PC-9 (cell line): Measurements from ENCODE around the gene DEPP1. TPM values are rescaled to one million over a fixed set of nuclear protein-coding genes. Genes with fewer than 3 reads are reported as not detected.

Experiments used
- BruUV-seq: library from RNA; stranded (reverse); fragments of 400-500 nt; replicated peaks from 2 replicates; lab custom pipeline; 2021; lab: Mats Ljungman, UMichigan
- CTCF ChIA-PET: fragments of 300-600 bp; sonication (Branson Sonifier 250); formaldehyde crosslinking; loops from one replicate; lab custom pipeline; 2022; ENCODE audit warnings: antibody characterized with exemption; lab: Charles Lee
- POLR2A ChIA-PET: fragments of 300-600 bp; sonication (Branson Sonifier 250); formaldehyde crosslinking; loops from one replicate; lab custom pipeline; 2022; ENCODE audit warnings: antibody characterized with exemption; ENCODE audit not compliant: unreplicated experiment; lab: Charles Lee
- DNase-seq, 2 experiments: peaks; one replicate each; pipeline versions ENCODE4 v3.0.0 to v3.0.0-alpha.2; 2015 to 2022; ENCODE audit warnings: mixed read lengths in 1 of 2
- H2AFZ ChIP-seq: fragments of 200-600 bp; sonication (generic); 2 replicates; pipeline ENCODE4 v1.8.1; 2017; ENCODE audit warnings: antibody characterized with exemption
- H3F3A ChIP-seq: fragments of 200-600 bp; sonication (generic); 2 replicates; pipeline ENCODE4 v1.8.1; 2017; ENCODE audit warnings: antibody characterized with exemption, mild to moderate bottlenecking, low read depth; ENCODE audit not compliant: insufficient read depth
- H3K27ac ChIP-seq: fragments of 200-600 bp; sonication (generic); 2 replicates; pipeline ENCODE4 v1.6.1; 2016; ENCODE audit warnings: mixed run types
- H3K27me3 ChIP-seq: fragments of 200-600 bp; sonication (generic); 2 replicates; pipeline ENCODE4 v1.6.1; 2016; ENCODE audit warnings: low read depth, mixed run types; ENCODE audit not compliant: insufficient read depth
- H3K36me3 ChIP-seq: fragments of 200-600 bp; sonication (generic); 2 replicates; pipeline ENCODE4 v1.6.1; 2016; ENCODE audit warnings: low read depth, mixed run types
- H3K4me1 ChIP-seq: fragments of 200-600 bp; sonication (generic); replicated peaks from 2 replicates; pipeline ENCODE4 v1.6.1; 2016; ENCODE audit warnings: mixed run types; ENCODE audit not compliant: insufficient read depth
- H3K4me2 ChIP-seq: fragments of 200-600 bp; sonication (generic); 2 replicates; pipeline ENCODE4 v1.6.1; 2017; ENCODE audit warnings: mixed run types
- H3K4me3 ChIP-seq: fragments of 200-600 bp; sonication (generic); 2 replicates; pipeline ENCODE4 v1.6.1; 2016; ENCODE audit warnings: mixed run types
- H3K79me2 ChIP-seq: fragments of 200-600 bp; sonication (generic); 2 replicates; pipeline ENCODE4 v1.6.1; 2017; ENCODE audit warnings: low read depth, mixed run types
- H3K9me2 ChIP-seq: fragments of 200-600 bp; sonication (generic); 2 replicates; pipeline ENCODE4 v1.8.1; 2017; ENCODE audit warnings: mild to moderate bottlenecking; ENCODE audit not compliant: insufficient read depth
- H3K9me3 ChIP-seq: fragments of 200-600 bp; sonication (generic); 2 replicates; pipeline ENCODE4 v1.8.1; 2016; ENCODE audit warnings: low read depth; ENCODE audit not compliant: insufficient read depth
- H4K20me1 ChIP-seq: fragments of 200-600 bp; sonication (generic); 2 replicates; pipeline ENCODE4 v1.8.1; 2017; ENCODE audit not compliant: insufficient read depth
- CTCF ChIP-seq: fragments of 200-600 bp; sonication (generic); conservative IDR thresholded peaks from 2 replicates; pipeline ENCODE4 v1.6.1; 2017; ENCODE audit warnings: mixed run types, antibody characterized with exemption, mild to moderate bottlenecking, moderate library complexity
- EZH2 ChIP-seq: fragments of 200-600 bp; sonication (generic); IDR thresholded peaks from 2 replicates; pipeline ENCODE4 v1.8.0; 2017; ENCODE audit warnings: antibody characterized with exemption, low read depth
- intact Hi-C: fragments of 100-400 bp; cut with micrococcal nuclease; formaldehyde crosslinking; loops from one replicate; pipeline ENCODE4 v1.10.0; 2022; ENCODE audit not compliant: unreplicated experiment
- total RNA-seq: library from RNA; stranded (reverse); gene quantifications from 2 replicates; pipeline ENCODE4 v1.2.3, GENCODE V29; 2021

The DEPP1 gene
- total RNA-seq, 1 experiment from 2014 or later = 13.2 TPM

- no TSS peak for BruUV-seq
- no peak overlapping the region for H2AFZ ChIP-seq
- no peak overlapping the region for H3K4me3 ChIP-seq
- DNase-seq = no peak
- ChIA-PET CTCF (no interaction called here), POLR2A (interaction anchor here (0.6 kb wide), 1 partner anchor 38 kb away, joined by 4 read pairs; no protein-coding TSS in a partner anchor)
- peaks cover 66% of the 10 kb centered on the region for H3K4me1 ChIP-seq
- peak overlapping the region; percentile 58 for H3K4me2 ChIP-seq
- 0 out of 2 replicates have a peak, but pooled peaks cover 5% of the 10 kb centered on the region for H3K36me3 ChIP-seq
- peaks cover 5% of the 10 kb centered on the region for H3K9me3 ChIP-seq
- no peaks in the 10 kb centered on the region for H3K27me3 ChIP-seq
- no peaks in the 10 kb centered on the region for H4K20me1 ChIP-seq
- H3K27ac ChIP-seq = peak overlapping the region; percentile 84
- TF ChIP-seq EZH2 = no peak
- intact Hi-C loops = no loop called here
- no peaks in the 10 kb centered on the region for H3K9me2 ChIP-seq
- peaks cover 1% of the 10 kb centered on the region; the same call in 1 of the 2 replicates for H3K79me2 ChIP-seq
- peaks cover 42% of the 10 kb centered on the region for H3F3A ChIP-seq
Measured at GRCh38 chr10:44997105-44997748, 18.6 kb upstream of the DEPP1 start.

GRCh38 chr10:44995914-44996669 is 17.5 kb upstream of the DEPP1 start:
- Histone ChIP-seq H3K9me2 (no peaks in the 10 kb centered on the region), H3F3A (peaks cover 32% of the 10 kb centered on the region), H3K79me2 (no peaks in the 10 kb centered on the region), H3K36me3 (no peaks in the 10 kb centered on the region), H3K4me3 (no peak overlapping the region), H3K9me3 (no peaks in the 10 kb centered on the region), H3K27me3 (no peaks in the 10 kb centered on the region), H3K27ac (peak overlapping the region; percentile 84), H4K20me1 (no peaks in the 10 kb centered on the region), H3K4me2 (peak overlapping the region; percentile 58), H2AFZ (peak overlapping the region; percentile 53; the same call in 1 of the 2 replicates), H3K4me1 (peaks cover 55% of the 10 kb centered on the region)
- POLR2A ChIA-PET = interaction anchor here (0.5 kb wide), 1 partner anchor 32 kb away, joined by 3 read pairs; no protein-coding TSS in a partner anchor
- TF ChIP-seq CTCF (no peak), EZH2 (no peak)
- intact Hi-C loops = loop anchor here (1.0 kb wide), 1 partner anchor 14 kb away; no protein-coding TSS in a partner anchor
- CTCF ChIA-PET = no interaction called here
- DNase-seq = peak; percentile 36 to 89
- no TSS peak for BruUV-seq

GRCh38 chr10:44995581-44995913 is 16.9 kb upstream of the DEPP1 start:
- no peaks in the 10 kb centered on the region for H3K79me2 ChIP-seq
- ChIA-PET CTCF (interaction anchor here (0.8 kb wide), 1 partner anchor 20 kb away, joined by 5 read pairs; no protein-coding TSS in a partner anchor), POLR2A (interaction anchor here (0.5 kb wide), 1 partner anchor 31 kb away, joined by 3 read pairs; no protein-coding TSS in a partner anchor)
- no peaks in the 10 kb centered on the region for H3K9me3 ChIP-seq
- peaks cover 54% of the 10 kb centered on the region for H3K4me1 ChIP-seq
- intact Hi-C loops = no loop called here
- no TSS peak for BruUV-seq
- no peaks in the 10 kb centered on the region for H4K20me1 ChIP-seq
- H2AFZ ChIP-seq = peak overlapping the region; percentile 53; the same call in 1 of the 2 replicates
- H3K36me3 ChIP-seq = no peaks in the 10 kb centered on the region
- no peak overlapping the region for H3K4me3 ChIP-seq
- no peak for TF ChIP-seq CTCF
- TF ChIP-seq EZH2 = no peak
- H3K27ac ChIP-seq = peak overlapping the region; percentile 84
- H3F3A ChIP-seq = peaks cover 32% of the 10 kb centered on the region
- no peaks in the 10 kb centered on the region for H3K27me3 ChIP-seq
- H3K4me2 ChIP-seq = peak overlapping the region; percentile 58
- no peak for DNase-seq
- no peaks in the 10 kb centered on the region for H3K9me2 ChIP-seq
